CD4-positive, alpha-beta T cell (primary cell): ENCODE measurements around the gene SUCLG2. TPM values are rescaled to one million over a fixed set of nuclear protein-coding genes. Genes with fewer than 3 reads are reported as not detected.

Experiments used
- ATAC-seq: fragments of 200-7000 bp; cut with Tn5 transposase; one replicate; pipeline ENCODE4 v1.10.0; 2022; ENCODE audit warnings: mild to moderate bottlenecking; ENCODE audit not compliant: poor library complexity
- CTCF ChIA-PET: fragments of 350-600 bp; sonication (Branson Sonifier 250); formaldehyde crosslinking; loops from one replicate; lab custom pipeline; 2021; ENCODE audit warnings: antibody characterized with exemption, inconsistent platforms; lab: Charles Lee
- POLR2A ChIA-PET: fragments of 350-600 bp; sonication (Branson Sonifier 250); formaldehyde crosslinking; loops from one replicate; lab custom pipeline; 2021; ENCODE audit warnings: antibody characterized with exemption, inconsistent platforms; lab: Charles Lee
- DNase-seq, 14 experiments: peaks; one replicate each; pipeline ENCODE4 v3.0.0-alpha.2; 2013 to 2020; ENCODE audit warnings: mixed read lengths in 2 of 14
- H3K27ac ChIP-seq, 2 donors: one replicate each; pipeline versions ENCODE4 v1.5.1 to v1.7.0; 2013; ENCODE audit warnings: low read length in 2 of 2, low read depth in 1 of 2, mild to moderate bottlenecking in 1 of 2
- H3K27me3 ChIP-seq, 2 experiments: 1 replicate in 1 of 2; 2 replicates in 1 of 2; pipeline versions ENCODE4 v1.6.1 to v1.7.0; 2013; ENCODE audit warnings: low read length in 2 of 2, control low read depth in 1 of 2, mild to moderate bottlenecking in 1 of 2, moderate library complexity in 1 of 2; ENCODE audit not compliant: insufficient read depth in 2 of 2, control insufficient read depth in 1 of 2
- H3K36me3 ChIP-seq: one replicate; pipeline ENCODE4 v1.6.1; 2013; ENCODE audit warnings: low read length, control low read depth; ENCODE audit not compliant: insufficient read depth
- H3K4me1 ChIP-seq: one replicate; pipeline ENCODE4 v1.6.1; 2013; ENCODE audit warnings: low read length, control low read depth; ENCODE audit not compliant: insufficient read depth
- H3K4me3 ChIP-seq: one replicate; pipeline ENCODE4 v1.5.1; 2013; ENCODE audit warnings: mild to moderate bottlenecking, low read length, moderate library complexity
- H3K9me3 ChIP-seq, 2 experiments: 1 replicate in 1 of 2; 2 replicates in 1 of 2; pipeline versions ENCODE4 v1.6.1 to v1.7.0; 2013; ENCODE audit warnings: low read length in 2 of 2, mild to moderate bottlenecking in 2 of 2, control low read depth in 1 of 2, moderate library complexity in 1 of 2; ENCODE audit not compliant: control insufficient read depth in 1 of 2, insufficient read depth in 1 of 2
- H3K27ac Mint-ChIP-seq: one replicate; pipeline ENCODE4 v1.8.0; 2020; ENCODE audit warnings: mixed read lengths
- H3K27me3 Mint-ChIP-seq: one replicate; pipeline ENCODE4 v1.8.0; 2021; ENCODE audit warnings: mixed read lengths
- H3K36me3 Mint-ChIP-seq: one replicate; pipeline ENCODE4 v1.8.0; 2021; ENCODE audit warnings: low read depth, mixed read lengths
- H3K4me1 Mint-ChIP-seq: one replicate; pipeline ENCODE4 v1.8.0; 2021; ENCODE audit warnings: low read depth, mixed read lengths
- H3K4me3 Mint-ChIP-seq: one replicate; pipeline ENCODE4 v1.8.0; 2020; ENCODE audit warnings: mild to moderate bottlenecking, mixed read lengths
- H3K9me3 Mint-ChIP-seq: one replicate; pipeline ENCODE4 v1.8.0; 2020; ENCODE audit warnings: mixed read lengths
- intact Hi-C, 2 experiments: fragments of 100-400 bp; cut with DNase I in 1 of 2; cut with micrococcal nuclease in 1 of 2; formaldehyde crosslinking; loops; one replicate each; pipeline versions ENCODE4 v1.15.1 to v1.9.0; 2023 to 2025; cut with DNase I, micrococcal nuclease
- total RNA-seq, 174 experiments: library from RNA in 2 of 174; stranded (reverse) in 2 of 174; gene quantifications; one replicate each; pipeline ENCODE4 v1.2.3 and lab custom pipeline; 2021 to 2026
- TF ChIP-seq, protein P1 (sequence below): fragments of 200-600 bp; IDR thresholded peaks from one replicate; pipeline ENCODE4 v1.8.0; 2022; ENCODE audit warnings: antibody characterized with exemption, mild to moderate bottlenecking

SUCLG2 gene
- total RNA-seq, 2 experiments from 2014 or later, result 51.7 to 52.4 TPM

DNA sequence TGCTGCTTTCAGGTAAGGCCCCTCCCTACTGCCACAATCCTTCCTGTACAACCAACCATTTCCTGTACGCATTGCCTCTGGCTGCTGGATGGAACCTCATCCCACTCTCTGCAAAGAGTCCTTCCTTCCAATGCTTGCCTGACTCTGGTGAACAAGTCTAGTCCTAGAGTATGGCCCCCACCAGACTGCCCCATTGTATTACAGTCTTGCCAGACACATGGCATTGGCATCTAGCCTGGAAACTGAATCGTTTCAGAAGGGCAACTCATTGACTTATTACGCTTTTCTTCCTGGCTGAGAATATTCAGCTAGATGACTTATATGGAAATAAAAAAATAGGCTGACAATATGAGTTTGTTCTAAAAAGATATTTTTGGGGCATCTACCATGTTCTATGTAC, 170.3 kb downstream of the SUCLG2 start:
- POLR2A ChIA-PET, result interaction anchor here (0.6 kb wide), 1 partner anchor 9 kb away, joined by 3 read pairs; no protein-coding TSS in a partner anchor
- no peak overlapping the region for H3K27ac ChIP-seq
- Mint-ChIP-seq H3K4me1 (peaks cover 19% of the 10 kb centered on the region), H3K9me3 (no peaks in the 10 kb centered on the region), H3K36me3 (peaks cover 59% of the 10 kb centered on the region), H3K27ac (no peak overlapping the region), H3K4me3 (no peak overlapping the region), H3K27me3 (no peaks in the 10 kb centered on the region)
- CTCF ChIA-PET, result no interaction called here
- no peaks in the 10 kb centered on the region for H3K4me1 ChIP-seq
- intact Hi-C loops, result no loop called here
- no peaks in the 10 kb centered on the region for H3K9me3 ChIP-seq
- H3K27me3 ChIP-seq, result no peaks in the 10 kb centered on the region
- DNase-seq (no peak), ATAC-seq (no peak)
- no peak overlapping the region for H3K4me3 ChIP-seq
- TF ChIP-seq, protein P1, sequence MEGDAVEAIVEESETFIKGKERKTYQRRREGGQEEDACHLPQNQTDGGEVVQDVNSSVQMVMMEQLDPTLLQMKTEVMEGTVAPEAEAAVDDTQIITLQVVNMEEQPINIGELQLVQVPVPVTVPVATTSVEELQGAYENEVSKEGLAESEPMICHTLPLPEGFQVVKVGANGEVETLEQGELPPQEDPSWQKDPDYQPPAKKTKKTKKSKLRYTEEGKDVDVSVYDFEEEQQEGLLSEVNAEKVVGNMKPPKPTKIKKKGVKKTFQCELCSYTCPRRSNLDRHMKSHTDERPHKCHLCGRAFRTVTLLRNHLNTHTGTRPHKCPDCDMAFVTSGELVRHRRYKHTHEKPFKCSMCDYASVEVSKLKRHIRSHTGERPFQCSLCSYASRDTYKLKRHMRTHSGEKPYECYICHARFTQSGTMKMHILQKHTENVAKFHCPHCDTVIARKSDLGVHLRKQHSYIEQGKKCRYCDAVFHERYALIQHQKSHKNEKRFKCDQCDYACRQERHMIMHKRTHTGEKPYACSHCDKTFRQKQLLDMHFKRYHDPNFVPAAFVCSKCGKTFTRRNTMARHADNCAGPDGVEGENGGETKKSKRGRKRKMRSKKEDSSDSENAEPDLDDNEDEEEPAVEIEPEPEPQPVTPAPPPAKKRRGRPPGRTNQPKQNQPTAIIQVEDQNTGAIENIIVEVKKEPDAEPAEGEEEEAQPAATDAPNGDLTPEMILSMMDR, result no peak
- peaks cover 12% of the 10 kb centered on the region for H3K36me3 ChIP-seq

DNA sequence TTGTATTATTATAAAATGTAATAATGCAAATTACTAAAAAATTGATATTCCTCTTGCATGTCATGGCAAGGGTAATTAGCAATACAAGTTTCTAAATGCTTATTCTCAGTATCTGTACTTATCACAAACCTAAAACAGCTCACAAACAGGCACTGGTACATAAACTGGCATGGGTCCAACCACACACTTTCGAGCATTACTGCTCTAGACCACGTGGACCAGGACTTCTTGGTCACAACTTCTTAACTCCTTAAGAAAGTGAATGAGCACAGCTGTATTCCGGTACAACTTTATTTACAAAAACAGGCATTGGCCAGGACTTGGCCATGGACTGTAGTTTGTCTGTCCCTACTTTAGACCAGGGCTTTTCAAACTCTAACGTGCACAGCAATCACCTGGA, 173.3 kb downstream of the SUCLG2 start:
- no peak overlapping the region for H3K4me3 ChIP-seq
- H3K9me3 ChIP-seq, result no peaks in the 10 kb centered on the region
- no peaks in the 10 kb centered on the region for H3K27me3 ChIP-seq
- POLR2A ChIA-PET, result no interaction called here
- Mint-ChIP-seq H3K9me3 (no peaks in the 10 kb centered on the region), H3K27me3 (no peaks in the 10 kb centered on the region), H3K4me3 (no peak overlapping the region), H3K36me3 (peaks cover 73% of the 10 kb centered on the region), H3K4me1 (peaks cover 19% of the 10 kb centered on the region), H3K27ac (no peak overlapping the region)
- ATAC-seq (no peak), DNase-seq (no peak)
- CTCF ChIA-PET, result no interaction called here
- no peak overlapping the region for H3K27ac ChIP-seq
- TF ChIP-seq, protein P1, result no peak
- peaks cover 20% of the 10 kb centered on the region for H3K36me3 ChIP-seq
- H3K4me1 ChIP-seq, result no peaks in the 10 kb centered on the region
- intact Hi-C loops, result no loop called here

DNA sequence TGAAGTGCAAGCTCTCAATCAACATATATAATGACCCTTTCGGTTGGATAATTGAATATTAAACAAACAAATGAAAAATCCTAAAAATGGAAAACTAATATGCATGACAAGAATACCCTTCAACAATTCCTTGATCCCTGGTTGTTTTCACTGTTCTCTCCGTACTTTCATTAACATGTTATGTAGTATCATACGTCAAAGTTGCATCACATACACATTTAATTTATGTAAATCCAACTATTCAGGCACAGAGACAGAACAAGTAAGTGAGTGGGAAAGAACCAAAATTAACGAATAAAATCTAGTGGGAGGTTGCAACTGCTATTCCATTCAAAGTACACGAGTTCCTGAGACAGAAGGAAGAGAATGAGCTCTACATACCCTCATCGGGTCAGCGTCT, 176.0 kb downstream of the SUCLG2 start:
- Histone ChIP-seq H3K9me3 (no peaks in the 10 kb centered on the region), H3K27me3 (no peaks in the 10 kb centered on the region), H3K27ac (no peak overlapping the region), H3K4me1 (no peaks in the 10 kb centered on the region), H3K36me3 (peaks cover 26% of the 10 kb centered on the region), H3K4me3 (no peak overlapping the region)
- no peaks in the 10 kb centered on the region for H3K4me1 Mint-ChIP-seq
- peaks cover 77% of the 10 kb centered on the region for H3K36me3 Mint-ChIP-seq
- ATAC-seq, result no peak
- no peak for DNase-seq
- intact Hi-C loops, result no loop called here
- ChIA-PET CTCF (no interaction called here), POLR2A (no interaction called here)
- H3K4me3 Mint-ChIP-seq, result no peak overlapping the region
- H3K27me3 Mint-ChIP-seq, result no peaks in the 10 kb centered on the region
- no peaks in the 10 kb centered on the region for H3K9me3 Mint-ChIP-seq
- TF ChIP-seq, protein P1, result no peak
- H3K27ac Mint-ChIP-seq, result no peak overlapping the region
